CD4-positive, alpha-beta T cell (primary cell): ENCODE measurements around the gene UPK1A. TPM values are rescaled to one million over a fixed set of nuclear protein-coding genes. Genes with fewer than 3 reads are reported as not detected.

Source experiments
- ATAC-seq: fragments of 200-7000 bp; cut with Tn5 transposase; one replicate; pipeline ENCODE4 v1.10.0; 2022; ENCODE audit warnings: mild to moderate bottlenecking; ENCODE audit not compliant: poor library complexity
- CTCF ChIA-PET: fragments of 350-600 bp; sonication (Branson Sonifier 250); formaldehyde crosslinking; loops from one replicate; lab custom pipeline; 2021; ENCODE audit warnings: antibody characterized with exemption, inconsistent platforms; lab: Charles Lee
- POLR2A ChIA-PET: fragments of 350-600 bp; sonication (Branson Sonifier 250); formaldehyde crosslinking; loops from one replicate; lab custom pipeline; 2021; ENCODE audit warnings: antibody characterized with exemption, inconsistent platforms; lab: Charles Lee
- DNase-seq, 14 experiments: peaks; one replicate each; pipeline ENCODE4 v3.0.0-alpha.2; 2013 to 2020; ENCODE audit warnings: mixed read lengths in 2 of 14
- H3K27ac ChIP-seq, 2 donors: one replicate each; pipeline versions ENCODE4 v1.5.1 to v1.7.0; 2013; ENCODE audit warnings: low read length in 2 of 2, low read depth in 1 of 2, mild to moderate bottlenecking in 1 of 2
- H3K27me3 ChIP-seq, 2 experiments: 1 replicate in 1 of 2; 2 replicates in 1 of 2; pipeline versions ENCODE4 v1.6.1 to v1.7.0; 2013; ENCODE audit warnings: low read length in 2 of 2, control low read depth in 1 of 2, mild to moderate bottlenecking in 1 of 2, moderate library complexity in 1 of 2; ENCODE audit not compliant: insufficient read depth in 2 of 2, control insufficient read depth in 1 of 2
- H3K36me3 ChIP-seq: one replicate; pipeline ENCODE4 v1.6.1; 2013; ENCODE audit warnings: low read length, control low read depth; ENCODE audit not compliant: insufficient read depth
- H3K4me1 ChIP-seq: one replicate; pipeline ENCODE4 v1.6.1; 2013; ENCODE audit warnings: low read length, control low read depth; ENCODE audit not compliant: insufficient read depth
- H3K4me3 ChIP-seq: one replicate; pipeline ENCODE4 v1.5.1; 2013; ENCODE audit warnings: mild to moderate bottlenecking, low read length, moderate library complexity
- H3K9me3 ChIP-seq, 2 experiments: 1 replicate in 1 of 2; 2 replicates in 1 of 2; pipeline versions ENCODE4 v1.6.1 to v1.7.0; 2013; ENCODE audit warnings: low read length in 2 of 2, mild to moderate bottlenecking in 2 of 2, control low read depth in 1 of 2, moderate library complexity in 1 of 2; ENCODE audit not compliant: control insufficient read depth in 1 of 2, insufficient read depth in 1 of 2
- H3K27ac Mint-ChIP-seq: one replicate; pipeline ENCODE4 v1.8.0; 2020; ENCODE audit warnings: mixed read lengths
- H3K27me3 Mint-ChIP-seq: one replicate; pipeline ENCODE4 v1.8.0; 2021; ENCODE audit warnings: mixed read lengths
- H3K36me3 Mint-ChIP-seq: one replicate; pipeline ENCODE4 v1.8.0; 2021; ENCODE audit warnings: low read depth, mixed read lengths
- H3K4me1 Mint-ChIP-seq: one replicate; pipeline ENCODE4 v1.8.0; 2021; ENCODE audit warnings: low read depth, mixed read lengths
- H3K4me3 Mint-ChIP-seq: one replicate; pipeline ENCODE4 v1.8.0; 2020; ENCODE audit warnings: mild to moderate bottlenecking, mixed read lengths
- H3K9me3 Mint-ChIP-seq: one replicate; pipeline ENCODE4 v1.8.0; 2020; ENCODE audit warnings: mixed read lengths
- CTCF ChIP-seq: fragments of 200-600 bp; IDR thresholded peaks from one replicate; pipeline ENCODE4 v1.8.0; 2022; ENCODE audit warnings: antibody characterized with exemption, mild to moderate bottlenecking
- intact Hi-C, 2 experiments: fragments of 100-400 bp; cut with DNase I in 1 of 2; cut with micrococcal nuclease in 1 of 2; formaldehyde crosslinking; loops; one replicate each; pipeline versions ENCODE4 v1.15.1 to v1.9.0; 2023 to 2025; cut with DNase I, micrococcal nuclease
- total RNA-seq, 174 experiments: library from RNA in 2 of 174; stranded (reverse) in 2 of 174; gene quantifications; one replicate each; pipeline ENCODE4 v1.2.3 and lab custom pipeline; 2021 to 2026

The UPK1A gene
- total RNA-seq, 2 experiments from 2014 or later = 0.36 to 0.47 TPM

DNA sequence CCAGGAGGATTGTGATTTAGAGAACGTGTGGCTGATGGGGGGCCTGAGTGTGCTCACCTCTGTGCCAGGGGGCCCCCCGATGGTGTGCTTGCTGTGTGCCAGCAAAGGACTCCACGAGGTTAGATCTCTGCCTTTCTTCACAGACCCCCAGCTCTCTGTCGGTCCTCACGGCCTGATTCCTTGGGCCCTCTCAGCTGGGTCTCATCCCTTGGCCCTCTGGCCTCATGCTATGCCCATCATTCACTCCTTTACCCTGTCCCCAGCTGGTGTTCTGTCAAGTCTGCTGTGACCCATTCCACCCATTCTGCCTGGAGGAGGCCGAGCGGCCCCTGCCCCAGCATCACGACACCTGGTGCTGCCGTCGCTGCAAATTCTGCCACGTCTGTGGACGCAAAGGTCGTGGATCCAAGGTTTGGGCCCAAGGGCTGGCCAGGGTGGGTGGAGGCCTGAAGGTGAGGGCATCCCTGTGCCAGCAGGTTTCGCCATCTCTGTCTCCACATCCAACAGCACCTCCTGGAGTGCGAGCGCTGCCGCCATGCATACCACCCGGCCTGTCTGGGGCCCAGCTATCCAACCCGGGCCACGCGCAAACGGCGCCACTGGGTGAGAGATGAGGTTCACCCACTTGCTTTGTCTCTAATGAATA, 59.0 kb downstream of the UPK1A start:
- Mint-ChIP-seq H3K27ac (no peak overlapping the region), H3K4me3 (no peak overlapping the region), H3K9me3 (no peaks in the 10 kb centered on the region), H3K4me1 (peaks cover 6% of the 10 kb centered on the region), H3K36me3 (peaks cover 95% of the 10 kb centered on the region), H3K27me3 (no peaks in the 10 kb centered on the region)
- POLR2A ChIA-PET = no interaction called here
- no peaks in the 10 kb centered on the region for H3K9me3 ChIP-seq
- no peak for TF ChIP-seq CTCF
- H3K36me3 ChIP-seq = peaks cover 96% of the 10 kb centered on the region
- H3K27ac ChIP-seq = no peak overlapping the region
- CTCF ChIA-PET = no interaction called here
- no peak for ATAC-seq
- intact Hi-C loops = no loop called here
- no peaks in the 10 kb centered on the region for H3K27me3 ChIP-seq
- H3K4me3 ChIP-seq = no peak overlapping the region
- no peaks in the 10 kb centered on the region for H3K4me1 ChIP-seq
- no peak for DNase-seq

DNA sequence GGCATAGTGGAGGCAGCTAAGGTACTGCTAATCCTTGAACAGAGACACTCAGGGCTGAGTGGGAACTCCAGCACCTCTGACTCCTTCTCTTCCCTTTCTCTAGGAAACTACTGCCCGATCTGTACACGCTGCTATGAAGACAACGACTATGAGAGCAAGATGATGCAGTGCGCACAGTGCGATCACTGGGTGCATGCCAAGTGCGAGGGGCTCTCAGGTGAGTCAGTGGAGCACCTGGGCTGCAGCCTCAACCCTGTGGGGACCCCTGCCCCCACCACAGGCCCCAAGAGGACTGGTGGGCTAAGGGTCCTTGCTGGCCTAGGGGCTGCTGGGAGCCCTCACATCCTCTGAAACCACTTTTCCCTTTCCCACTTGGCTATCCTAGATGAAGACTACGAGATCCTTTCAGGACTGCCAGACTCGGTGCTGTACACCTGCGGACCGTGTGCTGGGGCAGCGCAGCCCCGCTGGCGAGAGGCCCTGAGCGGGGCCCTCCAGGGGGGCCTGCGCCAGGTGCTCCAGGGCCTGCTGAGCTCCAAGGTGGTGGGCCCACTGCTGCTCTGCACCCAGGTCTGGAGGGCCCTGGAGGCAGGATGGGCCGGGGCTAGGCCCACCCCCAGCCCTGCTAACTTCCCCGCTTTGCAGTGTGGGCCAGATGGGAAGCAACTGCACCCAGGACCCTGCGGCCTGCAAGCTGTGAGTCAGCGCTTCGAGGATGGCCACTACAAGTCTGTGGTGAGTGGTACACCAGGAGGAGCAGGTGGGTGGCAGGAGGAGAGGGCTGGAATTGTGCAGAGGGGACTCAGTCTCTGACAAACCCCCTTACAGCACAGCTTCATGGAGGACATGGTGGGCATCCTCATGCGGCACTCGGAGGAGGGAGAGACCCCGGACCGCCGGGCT, 61.0 kb downstream of the UPK1A start:
- no peaks in the 10 kb centered on the region for H3K4me1 ChIP-seq

More for the DNA sequence above, 61.0 kb downstream of the UPK1A start:
- Histone ChIP-seq H3K4me3 (no peak overlapping the region), H3K9me3 (no peaks in the 10 kb centered on the region), H3K27ac (no peak overlapping the region), H3K36me3 (peaks cover 100% of the 10 kb centered on the region), H3K27me3 (no peaks in the 10 kb centered on the region)
- no peak for TF ChIP-seq CTCF
- Mint-ChIP-seq H3K4me1 (no peaks in the 10 kb centered on the region), H3K27ac (no peak overlapping the region), H3K4me3 (no peak overlapping the region), H3K36me3 (peaks cover 92% of the 10 kb centered on the region), H3K27me3 (no peaks in the 10 kb centered on the region), H3K9me3 (no peaks in the 10 kb centered on the region)
- ChIA-PET POLR2A (interaction anchor here (0.6 to 1.2 kb wide), 2 partner anchors 9 to 13 kb away, joined by 3 to 5 read pairs; no protein-coding TSS in a partner anchor), CTCF (no interaction called here)
- DNase-seq (no peak), ATAC-seq (no peak)
- intact Hi-C loops = no loop called here

Other genes starting within 250 kb of the UPK1A start
- gene FFAR2, start 218.3 kb upstream of the UPK1A start, total RNA-seq = under 1 TPM in 1 of 2 experiments, not detected in 1; 0.41 TPM
- gene KRTDAP, start 176.1 kb upstream of the UPK1A start, total RNA-seq = not detected
- not detected for gene DMKN, start 152.9 kb upstream of the UPK1A start, total RNA-seq
- not detected for gene SBSN, start 138.2 kb upstream of the UPK1A start, total RNA-seq
- gene GAPDHS, start 133.1 kb upstream of the UPK1A start, total RNA-seq = not detected
- 10 to 100 TPM; 20.3 to 22.0 TPM for gene TMEM147, start 120.9 kb upstream of the UPK1A start, total RNA-seq
- gene ATP4A, start 102.9 kb upstream of the UPK1A start, total RNA-seq = not detected
- not detected for gene PMIS2, start 80.3 kb upstream of the UPK1A start, total RNA-seq
- 10 to 100 TPM; 28.4 to 29.9 TPM for gene HAUS5, start 53.8 kb upstream of the UPK1A start, total RNA-seq
- gene RBM42, start 37.5 kb upstream of the UPK1A start, total RNA-seq = 10 to 100 TPM; 45.7 to 48.8 TPM
- gene ETV2, start 24.8 kb upstream of the UPK1A start, total RNA-seq = under 1 TPM; 0.58 to 0.59 TPM
- gene COX6B1, start 18.2 kb upstream of the UPK1A start, total RNA-seq = 100 to 1,000 TPM; 136 to 144 TPM
- 1 to 10 TPM; 2.2 to 3.3 TPM for gene ZBTB32, start 38.0 kb downstream of the UPK1A start, total RNA-seq
- gene KMT2B, start 51.5 kb downstream of the UPK1A start, total RNA-seq = 10 to 100 TPM; 59.4 to 59.7 TPM
- 10 to 100 TPM; 40.3 to 43.1 TPM for gene IGFLR1, start 75.9 kb downstream of the UPK1A start, total RNA-seq
- 10 to 100 TPM; 74.6 to 85.8 TPM for gene U2AF1L4, start 78.9 kb downstream of the UPK1A start, total RNA-seq
- 1 to 10 TPM; 7.3 to 9.4 TPM for gene PSENEN, start 79.1 kb downstream of the UPK1A start, total RNA-seq
- gene LIN37, start 82.1 kb downstream of the UPK1A start, total RNA-seq = 1 to 10 TPM; 4.8 to 6.0 TPM
- not detected for gene HSPB6, start 90.5 kb downstream of the UPK1A start, total RNA-seq
- gene PROSER3, start 91.7 kb downstream of the UPK1A start, total RNA-seq = 10 to 100 TPM; 19.4 to 22.6 TPM
- 10 to 100 TPM; 16.4 to 19.5 TPM for gene ARHGAP33, start 109.0 kb downstream of the UPK1A start, total RNA-seq
- gene PRODH2, start 146.3 kb downstream of the UPK1A start, total RNA-seq = not detected
- not detected for gene NPHS1, start 186.0 kb downstream of the UPK1A start, total RNA-seq
- under 1 TPM in 1 of 2 experiments, not detected in 1; 0.14 TPM for gene KIRREL2, start 190.4 kb downstream of the UPK1A start, total RNA-seq
- not detected for gene APLP1, start 202.1 kb downstream of the UPK1A start, total RNA-seq
- 10 to 100 TPM; 26.5 to 30.1 TPM for gene NFKBID, start 234.0 kb downstream of the UPK1A start, total RNA-seq
- gene HCST, start 236.0 kb downstream of the UPK1A start, total RNA-seq = 10 to 100 TPM; 72.4 to 78.6 TPM
- gene TYROBP, start 241.8 kb downstream of the UPK1A start, total RNA-seq = 1 to 10 TPM; 6.0 to 7.6 TPM